Stimulated activated CD4-positive, alpha-beta T cell treated with anti-CD3 and anti-CD28 coated beads, TNF-alpha, amount 100 ng/mL, for 24 hours (primary cell): ENCODE measurements around the gene ELFN1.

ENCODE experiments used
- DNase-seq, 3 experiments: peaks; one replicate each; pipeline ENCODE4 v3.0.0-alpha.2; 2020; ENCODE audit warnings: low read depth in 3 of 3

The ELFN1 gene

DNA sequence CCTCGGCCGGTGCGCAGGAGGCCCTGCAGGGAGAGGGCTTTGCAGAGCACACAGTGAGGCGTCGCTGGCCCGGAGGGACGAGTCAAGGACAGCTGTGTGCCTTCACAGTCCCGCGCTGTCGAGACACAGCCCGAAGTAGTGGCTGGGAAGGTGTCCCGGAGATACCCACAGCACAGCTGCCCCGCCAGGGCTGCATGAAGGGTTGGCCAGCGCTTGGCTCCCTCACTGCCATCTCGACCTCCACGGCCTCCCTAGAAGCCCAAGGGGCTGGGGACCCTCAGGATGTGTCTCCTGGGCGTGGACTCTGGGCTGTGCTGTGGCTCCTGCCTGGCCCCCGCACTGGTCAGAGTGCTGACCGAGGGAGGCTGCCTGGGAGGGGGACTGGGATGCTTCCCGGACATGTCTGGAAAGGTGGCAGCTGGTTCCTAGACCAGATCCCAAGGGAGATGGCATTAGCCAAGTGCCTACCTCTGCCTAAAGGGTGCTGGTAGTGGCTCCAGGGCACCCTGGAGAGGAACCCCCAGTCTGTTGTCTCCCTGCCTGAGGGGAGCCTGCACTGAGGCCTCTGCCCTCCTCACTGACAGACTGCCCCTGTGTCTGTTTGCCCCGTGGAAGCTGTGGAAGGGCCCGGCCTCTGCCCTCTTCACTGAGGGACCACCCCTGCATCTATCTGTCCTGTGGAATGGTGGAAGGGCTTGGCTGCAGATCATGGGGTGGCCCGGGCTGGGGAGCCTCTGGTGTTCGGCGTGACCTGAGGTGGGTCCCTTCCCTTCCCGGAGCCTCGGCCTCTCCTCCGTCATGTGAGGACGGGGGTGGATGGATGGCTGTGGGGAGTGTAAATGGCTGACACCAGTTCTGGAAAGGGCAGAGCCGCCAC lies 5.8 kb downstream of the ELFN1 start:
- no peak for DNase-seq

DNA sequence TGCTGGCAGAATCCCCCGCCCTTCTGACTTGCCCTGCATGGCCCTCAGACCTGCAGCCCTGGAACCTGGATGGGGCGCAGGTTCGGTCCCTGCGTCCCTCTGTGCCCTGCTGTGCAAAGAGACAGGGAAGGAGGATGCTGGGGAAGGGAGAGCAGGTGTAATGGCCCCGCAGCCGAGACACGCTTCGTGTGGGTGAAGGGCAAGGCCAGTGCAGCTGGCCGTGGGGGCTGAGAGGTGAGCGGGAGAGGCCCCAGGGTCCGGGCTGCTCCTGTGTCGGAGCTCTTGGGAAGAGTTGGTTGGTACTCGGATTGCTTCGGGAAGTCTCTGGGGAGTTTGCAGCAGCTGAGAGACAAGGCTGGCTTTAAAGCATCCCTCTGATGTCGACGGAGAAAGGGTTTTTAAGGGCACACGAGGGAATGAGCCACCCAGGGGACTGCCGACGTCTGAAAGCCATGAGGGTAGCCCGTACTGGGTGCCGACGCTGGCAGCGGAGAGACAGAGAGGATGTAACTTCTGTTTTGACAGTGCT lies 6.5 kb downstream of the ELFN1 start:
- DNase-seq: no peak

DNA sequence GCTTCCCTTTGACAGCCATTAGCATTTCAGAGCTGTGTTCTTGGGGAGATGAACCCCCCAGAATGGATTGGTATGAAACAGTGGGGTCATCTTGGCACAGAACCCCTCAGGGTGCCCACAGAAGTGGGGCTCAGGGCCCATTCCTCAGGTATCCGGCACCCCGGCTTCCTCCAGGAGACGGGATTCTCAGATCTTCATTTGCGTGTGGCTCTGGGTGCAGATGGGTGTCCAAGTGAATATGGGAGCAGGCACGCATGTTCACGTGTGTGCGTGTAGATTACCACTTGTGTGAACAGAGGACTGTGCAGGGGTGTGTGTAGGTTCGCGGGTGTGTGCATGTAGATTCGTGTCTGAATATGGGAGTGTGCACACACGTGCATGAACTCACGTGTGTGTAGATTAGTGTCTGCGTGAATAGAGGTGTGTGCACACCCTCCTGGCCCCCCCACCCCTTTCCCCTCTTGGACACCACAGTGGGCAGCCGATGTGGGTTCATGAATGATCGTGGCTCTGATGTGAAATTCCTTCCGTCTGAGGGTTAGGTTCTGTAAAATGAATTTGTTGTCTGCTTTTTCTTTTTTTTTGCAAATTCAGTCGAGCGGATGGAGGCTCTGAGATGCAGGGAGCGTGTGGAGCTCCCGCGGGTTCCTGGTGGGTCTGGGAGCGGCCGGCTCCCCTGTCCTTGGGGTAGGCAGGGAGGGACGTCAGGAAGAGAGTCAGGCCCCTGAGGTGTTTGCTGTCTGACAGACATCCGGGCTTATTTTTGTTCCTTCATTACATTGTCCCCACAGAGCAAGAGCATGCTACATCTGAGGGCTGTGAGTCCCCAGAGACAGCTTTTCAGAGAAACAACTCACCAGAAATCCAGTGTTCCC lies 7.4 kb downstream of the ELFN1 start:
- no peak for DNase-seq

DNA sequence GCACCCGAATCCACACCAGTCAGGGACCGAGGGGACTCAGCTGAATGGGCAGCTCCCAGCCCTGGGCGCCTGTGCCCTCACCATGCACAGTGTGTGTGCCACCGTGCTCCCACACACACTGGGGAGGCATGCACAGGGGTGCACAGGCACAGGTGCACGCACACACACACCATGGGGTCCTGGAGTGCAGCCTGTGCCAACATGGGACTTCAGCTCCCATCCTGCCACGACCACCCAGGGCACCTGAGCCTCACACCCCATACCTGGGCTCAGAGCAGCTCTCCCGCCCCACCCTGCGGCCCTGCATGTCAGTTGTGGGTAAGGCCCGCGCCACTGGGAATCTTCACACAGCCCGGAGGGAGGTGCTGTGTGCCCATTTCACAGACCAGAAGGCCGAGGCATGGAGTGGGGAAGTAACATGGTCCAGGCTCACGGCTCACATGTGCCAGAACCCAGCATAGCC lies 8.0 kb downstream of the ELFN1 start:
- DNase-seq: no peak

DNA sequence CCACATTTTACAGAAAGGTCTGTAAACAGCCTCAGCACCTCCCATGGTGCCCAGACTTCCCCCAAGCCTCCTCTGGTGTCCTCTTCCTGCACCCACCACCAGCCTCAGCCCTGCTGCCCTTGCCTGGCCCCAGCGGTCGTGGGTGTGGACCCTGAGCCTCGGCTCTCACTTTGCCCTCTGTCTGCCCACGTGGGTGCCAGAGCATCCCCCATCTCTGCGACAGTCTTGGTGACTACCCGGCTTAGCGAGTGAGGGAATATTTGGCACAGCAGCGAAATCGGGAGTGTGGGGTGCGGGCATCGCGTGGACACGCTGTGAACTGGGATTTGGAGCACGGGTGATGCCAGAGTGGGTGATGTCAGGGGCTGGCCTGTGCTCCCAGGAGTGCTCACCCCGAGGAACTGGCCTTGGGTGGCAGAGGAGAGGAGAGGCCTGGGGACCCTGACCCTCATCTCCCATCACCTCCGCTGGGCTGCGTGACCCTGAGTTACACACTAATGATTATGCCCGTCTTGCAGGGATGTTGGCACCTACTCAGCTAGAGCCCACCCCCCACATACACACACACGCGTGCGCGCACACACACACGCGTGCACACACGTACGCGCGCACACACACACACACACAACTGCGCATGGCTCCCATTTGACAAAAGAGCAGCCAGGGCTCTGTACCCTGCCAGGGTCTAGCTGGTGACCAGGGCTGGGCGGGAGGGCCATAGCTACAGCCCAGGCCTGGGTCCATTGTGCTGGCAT lies 8.7 kb downstream of the ELFN1 start:
- DNase-seq: no peak

DNA sequence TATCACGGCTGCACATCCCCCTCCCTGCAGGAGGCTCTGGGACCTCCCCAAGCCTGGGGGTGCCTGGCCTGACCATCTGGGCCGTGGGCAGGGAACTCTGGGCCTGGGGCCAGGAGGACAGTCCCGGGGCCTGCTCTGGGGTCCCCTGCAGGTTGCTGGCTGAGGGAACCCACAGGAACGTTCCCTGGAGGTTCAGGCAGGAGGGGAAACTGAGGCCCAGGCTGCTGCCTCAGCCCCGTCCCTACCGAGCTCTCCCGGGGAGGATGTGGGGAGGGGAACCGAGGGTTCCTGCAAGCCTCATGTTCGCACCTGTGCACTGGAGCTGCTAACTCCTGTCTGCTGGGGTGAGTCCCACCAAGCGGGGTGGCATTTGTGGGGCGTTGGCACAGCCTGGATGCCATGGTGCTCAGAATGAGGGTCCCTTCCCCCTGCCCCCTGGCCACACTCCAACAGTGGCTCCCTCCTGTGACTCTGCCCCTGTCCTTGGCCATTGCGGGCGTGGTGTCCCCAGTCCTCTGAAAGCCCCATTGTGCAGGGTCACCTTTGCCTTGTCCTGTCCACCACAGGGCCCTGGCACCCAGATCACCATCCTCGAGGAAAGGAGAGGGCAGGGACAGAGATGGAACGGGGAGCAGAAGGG lies 9.4 kb downstream of the ELFN1 start:
- no peak for DNase-seq

DNA sequence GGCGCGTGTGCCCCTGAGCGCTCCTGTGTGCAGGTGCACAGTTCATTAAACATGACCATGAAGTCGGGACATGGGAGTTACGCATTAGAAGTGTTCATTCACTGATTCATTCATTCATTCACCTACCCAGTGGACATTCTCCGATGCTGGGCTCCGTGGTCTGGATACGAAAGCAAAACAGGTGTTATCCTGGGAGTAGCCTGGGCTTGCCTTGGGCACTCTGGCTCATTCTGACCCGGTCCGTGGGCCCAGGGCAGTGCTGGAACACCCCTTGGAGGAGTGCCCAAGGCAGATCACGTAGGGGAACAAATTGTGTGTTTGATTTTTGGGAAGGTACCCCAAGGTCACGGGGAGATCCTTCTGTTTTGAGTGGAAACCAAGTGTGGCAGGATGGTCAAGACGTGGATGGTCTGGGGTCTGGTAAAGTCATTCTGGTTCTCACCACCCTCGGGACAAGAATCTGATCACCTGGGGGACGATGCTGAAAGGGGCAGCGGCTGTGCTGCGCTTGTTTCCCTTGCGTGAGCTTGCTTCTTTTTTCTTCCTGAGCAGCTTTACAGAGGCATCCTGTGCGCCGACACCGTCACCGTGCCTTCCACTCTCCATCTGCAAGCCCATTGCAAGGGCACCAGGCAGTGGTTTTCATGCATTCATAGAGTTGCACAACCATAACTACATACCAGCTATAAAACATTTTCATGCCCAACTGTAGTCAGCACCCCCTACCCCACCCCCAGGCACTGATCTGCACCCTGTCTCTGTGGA lies 10.1 kb downstream of the ELFN1 start:
- no peak for DNase-seq

DNA sequence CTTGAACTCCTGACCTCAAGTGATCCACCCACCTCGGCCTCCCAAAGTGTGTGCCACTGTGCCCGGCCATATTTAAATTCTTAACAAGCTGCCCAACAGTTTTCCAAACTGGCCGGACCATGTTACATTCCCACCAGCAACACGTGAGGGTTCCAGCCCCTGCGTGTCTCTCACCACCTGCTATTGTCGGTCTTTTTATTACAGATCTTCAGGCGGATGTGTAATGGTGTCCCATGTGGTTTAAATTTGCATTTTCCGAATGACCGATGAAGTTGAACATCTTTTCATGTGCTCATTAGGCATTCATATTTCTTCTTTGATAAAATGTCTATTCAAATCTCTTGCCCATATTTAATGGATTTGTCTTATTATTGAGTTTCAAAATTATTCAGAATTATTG lies 11.5 kb downstream of the ELFN1 start:
- no peak for DNase-seq

DNA sequence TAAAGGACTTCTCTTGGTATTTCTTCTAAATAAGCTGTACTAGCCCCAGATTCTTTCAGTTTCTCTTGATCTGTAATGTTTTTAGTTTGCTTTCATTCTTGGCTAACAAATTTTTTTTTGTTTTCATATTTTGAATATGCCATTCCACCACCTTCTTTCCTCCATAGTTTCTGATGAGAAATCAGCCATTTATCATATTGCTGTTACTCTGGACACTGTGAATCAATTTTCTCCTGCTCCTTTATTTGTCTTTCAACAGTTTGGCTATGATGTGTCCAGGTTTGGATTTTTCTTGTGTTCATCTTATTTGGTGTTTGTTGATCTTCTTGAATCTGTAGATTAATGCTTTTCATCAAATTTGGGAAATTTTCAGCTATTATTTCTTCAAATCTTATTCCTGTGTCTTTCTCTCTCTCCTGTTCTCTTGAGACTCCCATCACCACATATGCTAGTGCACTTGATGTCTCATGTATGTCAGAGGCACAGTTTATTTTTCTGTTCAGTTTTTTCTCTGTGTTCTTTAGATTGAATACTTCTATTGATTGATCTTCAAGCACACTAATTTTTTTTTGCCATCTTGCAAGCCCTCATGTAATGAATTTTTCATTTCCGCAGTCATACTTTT lies 15.0 kb downstream of the ELFN1 start:
- DNase-seq: no peak

DNA sequence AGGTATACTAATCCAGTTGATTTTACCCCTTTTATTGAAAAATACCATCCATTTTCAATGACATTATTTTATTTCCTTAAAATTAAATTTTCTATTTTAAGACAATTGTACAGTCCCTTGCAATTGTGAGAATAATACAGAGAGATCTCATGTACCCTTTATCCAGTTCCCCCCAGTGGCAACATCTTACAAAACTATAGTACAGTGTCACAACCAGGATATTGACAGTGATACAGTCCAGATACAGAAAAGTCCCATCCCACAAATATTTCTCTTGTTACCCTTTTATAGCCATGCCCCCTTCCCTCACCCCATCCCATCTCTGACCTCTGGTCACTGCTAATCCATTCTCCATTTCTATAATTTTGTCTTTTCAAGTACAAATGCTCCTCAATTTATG lies 18.5 kb downstream of the ELFN1 start:
- DNase-seq: no peak

DNA sequence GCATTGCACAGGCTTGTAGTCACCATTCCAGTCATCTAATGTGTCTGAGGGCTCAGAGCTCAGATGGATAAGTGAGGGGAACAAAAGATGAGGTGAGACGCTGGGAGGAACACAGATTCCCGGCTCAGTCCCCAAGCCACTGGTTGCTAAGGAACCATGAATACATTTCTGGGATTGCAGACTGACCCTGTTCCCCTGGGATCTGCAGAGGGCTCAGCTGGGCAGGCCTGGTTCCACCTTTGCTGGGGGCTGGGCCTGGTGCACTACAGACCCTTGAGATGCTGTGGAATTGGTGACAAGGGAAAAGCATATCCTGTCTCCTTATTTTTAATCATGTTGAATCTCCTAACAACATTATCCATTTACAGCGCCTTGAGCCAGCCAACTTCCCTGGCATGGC lies 19.2 kb downstream of the ELFN1 start:
- DNase-seq: no peak

DNA sequence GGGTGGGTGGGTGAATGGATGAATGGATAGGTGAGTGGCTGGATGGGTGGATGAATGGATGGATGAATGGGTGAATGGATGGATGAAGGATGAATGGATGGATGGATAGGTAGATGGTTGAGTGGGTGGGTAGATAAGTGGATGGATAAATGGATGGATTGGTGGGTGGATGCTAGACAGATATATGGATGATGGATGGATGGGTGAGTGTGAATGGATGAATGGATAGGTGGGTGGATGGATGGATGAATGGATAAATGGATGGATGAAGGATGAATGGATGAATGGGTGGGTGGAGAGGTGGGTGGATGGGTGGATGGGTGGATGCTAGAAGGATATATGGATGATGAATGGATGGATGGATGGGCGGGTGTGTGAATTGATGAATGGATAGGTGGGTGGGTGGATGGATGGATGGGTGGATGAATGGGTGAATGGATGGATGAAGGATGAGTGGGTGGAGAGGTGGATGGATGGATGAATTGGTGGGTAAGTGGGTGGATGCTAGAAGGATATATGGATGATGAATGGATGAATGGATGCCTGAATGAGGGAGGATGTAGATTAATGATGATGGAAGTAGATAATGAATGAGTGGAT lies 20.4 kb downstream of the ELFN1 start:
- DNase-seq: no peak

DNA sequence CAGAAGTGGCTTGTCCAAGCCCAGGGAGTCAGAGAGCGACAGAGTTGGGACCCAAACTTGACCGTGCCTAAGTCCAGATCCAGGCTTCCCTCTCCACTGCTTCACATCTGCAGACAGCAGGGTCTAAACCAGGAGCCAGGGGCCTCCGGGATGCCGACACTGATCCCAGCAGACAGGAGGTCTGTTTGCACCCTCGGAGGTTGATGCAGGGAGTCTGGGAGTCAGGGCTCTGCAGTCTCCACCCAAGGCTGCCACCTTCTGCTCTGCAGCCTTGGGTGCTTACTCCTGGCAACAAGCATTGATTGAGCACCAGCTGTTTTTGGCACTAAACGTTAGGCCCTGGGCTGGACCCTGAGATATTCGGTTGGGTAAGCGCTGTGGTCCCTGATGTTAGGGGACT lies 21.0 kb downstream of the ELFN1 start:
- DNase-seq: no peak

DNA sequence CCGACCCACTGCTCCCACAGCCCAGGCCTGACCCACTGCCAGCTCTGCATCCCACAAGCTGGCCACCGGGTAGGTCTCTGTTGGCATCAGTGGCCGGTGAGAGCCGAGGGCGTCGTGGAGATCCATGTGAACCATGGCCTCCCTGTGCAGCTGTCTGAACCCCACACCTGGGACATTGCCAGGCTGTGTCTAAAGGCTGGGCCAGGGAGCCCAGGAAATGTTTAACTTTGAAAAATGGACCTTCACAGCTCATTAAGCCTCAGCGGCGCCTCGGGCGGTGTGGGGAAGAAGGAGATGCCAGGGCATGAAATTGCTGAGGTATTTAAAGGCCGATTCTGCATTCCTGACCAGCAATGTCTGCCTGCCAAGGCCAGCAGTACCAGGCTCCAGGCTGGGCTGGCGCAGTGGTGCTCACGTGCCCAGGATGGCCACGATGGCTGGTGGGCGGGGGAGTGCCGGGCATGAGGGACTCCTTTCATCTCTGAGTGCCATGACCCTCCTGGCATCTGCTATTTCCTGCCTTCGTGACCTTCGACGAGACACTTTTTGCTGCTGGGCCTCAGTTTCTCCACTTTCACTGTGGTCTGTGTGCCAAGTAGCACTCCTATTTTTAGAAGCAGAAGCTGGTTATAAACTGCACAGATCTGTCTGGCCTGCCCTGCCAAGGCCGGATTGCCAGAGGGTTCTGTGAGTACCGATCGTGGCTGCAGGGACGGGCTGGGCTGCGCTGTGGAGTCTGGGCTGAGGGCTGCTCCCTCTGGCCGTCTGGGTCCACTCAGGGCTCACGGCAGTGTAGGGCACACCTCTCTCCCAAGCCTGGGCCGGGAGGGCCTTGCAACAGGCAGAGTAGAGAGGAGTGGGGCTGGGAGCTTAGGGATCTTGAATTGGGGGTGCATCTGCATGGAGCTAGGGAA lies 21.8 kb downstream of the ELFN1 start:
- no peak for DNase-seq

DNA sequence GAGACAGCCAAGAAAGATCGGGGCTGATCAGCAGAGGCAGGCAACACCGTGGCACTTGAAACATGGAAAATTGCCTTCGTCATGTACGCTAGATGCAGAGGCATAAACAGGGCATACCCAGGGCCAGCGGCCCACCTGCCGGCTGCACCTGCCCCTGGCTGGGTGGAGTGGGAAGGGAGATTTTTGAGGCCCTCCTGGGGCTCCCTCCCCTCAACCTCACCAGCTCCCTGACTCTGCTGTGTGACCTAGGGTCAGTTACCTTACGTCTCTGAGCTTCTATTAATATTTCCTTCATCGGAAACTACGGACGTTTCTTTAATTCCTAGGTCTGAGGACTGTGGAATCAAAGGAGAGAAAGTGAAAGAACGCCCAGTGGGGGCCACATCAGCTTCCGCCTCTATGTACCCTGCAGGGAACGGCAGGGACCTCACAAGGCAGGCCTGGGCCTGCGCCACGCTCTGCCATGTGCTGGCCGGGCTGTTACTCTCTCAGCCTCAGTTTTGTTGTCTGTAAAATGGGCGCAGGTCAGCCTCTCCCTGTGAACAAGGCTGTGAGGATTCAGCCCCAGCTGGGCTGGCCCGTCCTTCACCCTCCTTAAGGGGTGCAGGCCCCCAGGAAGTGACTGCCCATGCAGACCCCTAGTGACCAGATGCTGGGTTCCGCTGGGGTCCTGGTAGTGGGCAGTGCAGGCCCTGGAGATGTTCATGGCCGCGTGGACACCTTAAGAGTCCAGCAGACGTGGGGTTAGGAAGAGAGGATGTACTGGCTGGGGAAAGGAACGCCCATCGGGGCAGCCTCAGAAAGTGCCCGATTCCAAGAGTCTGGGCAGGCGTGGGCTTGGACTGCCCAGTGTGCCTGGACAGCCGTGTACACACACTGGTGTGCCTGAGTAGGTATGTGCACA lies 22.7 kb downstream of the ELFN1 start:
- DNase-seq: no peak

DNA sequence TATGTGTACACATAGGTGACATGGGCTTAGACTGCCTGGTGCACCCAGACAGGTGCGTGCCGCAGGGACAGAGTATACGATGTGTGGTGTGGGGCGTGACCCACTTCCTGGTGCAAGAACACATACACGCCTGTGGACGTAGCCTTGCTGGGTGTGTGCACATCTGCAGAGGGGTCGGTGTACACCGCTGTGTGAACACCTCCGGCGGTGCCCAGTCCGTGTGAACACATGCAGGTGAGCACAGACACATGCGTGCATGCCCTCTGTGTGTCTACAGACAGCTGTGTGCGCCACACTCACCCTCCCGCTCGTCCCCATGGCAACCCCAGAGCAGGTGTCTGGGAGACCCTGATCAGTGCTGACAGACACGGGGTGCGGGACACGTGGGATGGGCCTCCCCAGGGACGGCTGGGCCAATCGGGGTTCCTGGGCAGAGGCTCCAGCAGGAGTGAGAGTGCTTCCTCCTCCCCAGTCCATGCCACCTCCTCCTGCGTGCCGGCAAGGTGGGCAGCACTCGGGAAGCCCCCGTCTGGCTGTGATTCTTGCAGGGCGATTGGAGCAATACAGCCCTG lies 23.4 kb downstream of the ELFN1 start:
- no peak for DNase-seq

DNA sequence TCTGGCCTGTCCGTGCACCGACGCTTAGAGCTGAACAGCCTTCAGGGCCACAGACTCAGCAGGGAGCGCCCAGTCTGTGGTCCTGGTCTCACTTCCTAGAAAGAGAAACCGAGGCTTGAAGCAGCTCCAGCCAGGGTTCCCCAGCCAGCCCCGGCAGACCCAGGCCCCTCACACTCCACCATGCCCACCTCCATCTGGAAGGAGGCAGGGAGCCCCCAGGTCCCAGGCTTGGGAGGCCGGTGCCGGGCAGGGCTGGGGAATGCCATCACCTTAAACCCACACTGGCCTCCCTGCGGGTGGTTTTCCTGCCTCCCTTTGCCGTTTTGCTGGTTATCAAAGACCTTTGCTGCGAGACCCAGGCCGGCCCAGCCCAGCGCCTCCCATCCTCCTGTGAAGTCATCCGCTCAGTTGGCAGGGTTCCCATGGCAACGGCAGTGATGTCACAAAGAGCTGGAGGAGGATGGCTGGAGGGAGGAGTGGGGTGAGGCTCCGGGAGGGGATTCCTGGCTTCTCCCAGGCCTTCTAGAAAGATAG lies 24.0 kb downstream of the ELFN1 start:
- DNase-seq: no peak
